ENCODE measurements around the gene SDS. TPM values are rescaled to one million over a fixed set of nuclear protein-coding genes. Genes with fewer than 3 reads are reported as not detected.

SDS gene
- total RNA-seq, 1 experiment from 2014 or later, result 0.26 TPM

- no peak for DNase-seq
- Mint-ChIP-seq H3K27ac (ENCODE audit: unreplicated experiment) (no peak overlapping the region), H3K36me3 (ENCODE audit: insufficient read depth, unreplicated experiment) (peaks cover 10% of the 10 kb centered on the region), H3K4me3 (ENCODE audit: low read depth, unreplicated experiment) (no peak overlapping the region), H3K9me3 (ENCODE audit: low read depth, unreplicated experiment) (no peaks in the 10 kb centered on the region), H3K27me3 (ENCODE audit: unreplicated experiment) (no peaks in the 10 kb centered on the region), H3K4me1 (ENCODE audit: low read depth, unreplicated experiment) (no peaks in the 10 kb centered on the region)
- intact Hi-C loops (cut with micrococcal nuclease; ENCODE audit: unreplicated experiment), result no loop called here
- CTCF ChIA-PET, result no interaction called here
- BruUV-seq (replicated peaks), result no TSS peak
- TF ChIP-seq, protein P1, sequence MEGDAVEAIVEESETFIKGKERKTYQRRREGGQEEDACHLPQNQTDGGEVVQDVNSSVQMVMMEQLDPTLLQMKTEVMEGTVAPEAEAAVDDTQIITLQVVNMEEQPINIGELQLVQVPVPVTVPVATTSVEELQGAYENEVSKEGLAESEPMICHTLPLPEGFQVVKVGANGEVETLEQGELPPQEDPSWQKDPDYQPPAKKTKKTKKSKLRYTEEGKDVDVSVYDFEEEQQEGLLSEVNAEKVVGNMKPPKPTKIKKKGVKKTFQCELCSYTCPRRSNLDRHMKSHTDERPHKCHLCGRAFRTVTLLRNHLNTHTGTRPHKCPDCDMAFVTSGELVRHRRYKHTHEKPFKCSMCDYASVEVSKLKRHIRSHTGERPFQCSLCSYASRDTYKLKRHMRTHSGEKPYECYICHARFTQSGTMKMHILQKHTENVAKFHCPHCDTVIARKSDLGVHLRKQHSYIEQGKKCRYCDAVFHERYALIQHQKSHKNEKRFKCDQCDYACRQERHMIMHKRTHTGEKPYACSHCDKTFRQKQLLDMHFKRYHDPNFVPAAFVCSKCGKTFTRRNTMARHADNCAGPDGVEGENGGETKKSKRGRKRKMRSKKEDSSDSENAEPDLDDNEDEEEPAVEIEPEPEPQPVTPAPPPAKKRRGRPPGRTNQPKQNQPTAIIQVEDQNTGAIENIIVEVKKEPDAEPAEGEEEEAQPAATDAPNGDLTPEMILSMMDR (IDR thresholded peaks at IDR 0.05; ENCODE audit: unreplicated experiment), result no peak
Observed at GRCh38 chr12:113368331-113368730, 35.4 kb downstream of the SDS start.

DNA sequence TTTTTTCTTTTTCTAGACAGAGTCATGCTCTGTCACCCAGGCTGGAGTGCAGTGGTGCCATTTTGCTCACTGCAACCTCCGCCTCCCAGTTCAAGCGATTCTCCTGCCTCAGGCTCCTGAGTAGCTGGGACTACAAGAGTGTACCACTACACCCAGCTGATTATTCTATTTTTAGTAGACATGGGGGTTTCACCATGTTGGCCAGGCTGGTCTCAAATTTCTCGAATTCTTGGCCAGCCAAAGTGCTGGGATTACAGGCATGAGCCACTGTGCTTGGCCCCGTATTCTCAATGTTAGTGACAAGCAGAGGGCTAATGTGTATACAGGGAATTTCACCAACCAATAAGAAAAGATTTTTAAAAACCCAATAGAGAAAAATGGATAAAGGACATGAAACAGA is 36.9 kb downstream of the SDS start:
- TF ChIP-seq, protein P1 (IDR thresholded peaks at IDR 0.05; ENCODE audit: unreplicated experiment), result no peak
- BruUV-seq (replicated peaks), result no TSS peak
- Mint-ChIP-seq H3K4me3 (ENCODE audit: low read depth, unreplicated experiment) (no peak overlapping the region), H3K27me3 (ENCODE audit: unreplicated experiment) (no peaks in the 10 kb centered on the region), H3K9me3 (ENCODE audit: low read depth, unreplicated experiment) (no peaks in the 10 kb centered on the region), H3K4me1 (ENCODE audit: low read depth, unreplicated experiment) (no peaks in the 10 kb centered on the region), H3K27ac (ENCODE audit: unreplicated experiment) (no peak overlapping the region), H3K36me3 (ENCODE audit: insufficient read depth, unreplicated experiment) (peaks cover 10% of the 10 kb centered on the region)
- DNase-seq, result no peak
- intact Hi-C loops (cut with micrococcal nuclease; ENCODE audit: unreplicated experiment), result no loop called here
- CTCF ChIA-PET, result no interaction called here

GRCh38 chr12:113365639-113366395 is 37.9 kb downstream of the SDS start:
- CTCF ChIA-PET, result interaction anchor here (0.7 kb wide), 2 partner anchors 42 to 173 kb away, joined by 3 to 4 read pairs; no protein-coding TSS in a partner anchor
- no peaks in the 10 kb centered on the region for H3K27me3 Mint-ChIP-seq (ENCODE audit: unreplicated experiment)
- H3K4me3 Mint-ChIP-seq (ENCODE audit: low read depth, unreplicated experiment), result no peak overlapping the region
- intact Hi-C loops (cut with micrococcal nuclease; ENCODE audit: unreplicated experiment), result no loop called here
- H3K4me1 Mint-ChIP-seq (ENCODE audit: low read depth, unreplicated experiment), result no peaks in the 10 kb centered on the region
- H3K9me3 Mint-ChIP-seq (ENCODE audit: low read depth, unreplicated experiment), result no peaks in the 10 kb centered on the region
- H3K36me3 Mint-ChIP-seq (ENCODE audit: insufficient read depth, unreplicated experiment), result peaks cover 10% of the 10 kb centered on the region
- no TSS peak for BruUV-seq (replicated peaks)
- DNase-seq, result no peak
- TF ChIP-seq, protein P1 (IDR thresholded peaks at IDR 0.05; ENCODE audit: unreplicated experiment), result no peak
- H3K27ac Mint-ChIP-seq (ENCODE audit: unreplicated experiment), result no peak overlapping the region

DNA sequence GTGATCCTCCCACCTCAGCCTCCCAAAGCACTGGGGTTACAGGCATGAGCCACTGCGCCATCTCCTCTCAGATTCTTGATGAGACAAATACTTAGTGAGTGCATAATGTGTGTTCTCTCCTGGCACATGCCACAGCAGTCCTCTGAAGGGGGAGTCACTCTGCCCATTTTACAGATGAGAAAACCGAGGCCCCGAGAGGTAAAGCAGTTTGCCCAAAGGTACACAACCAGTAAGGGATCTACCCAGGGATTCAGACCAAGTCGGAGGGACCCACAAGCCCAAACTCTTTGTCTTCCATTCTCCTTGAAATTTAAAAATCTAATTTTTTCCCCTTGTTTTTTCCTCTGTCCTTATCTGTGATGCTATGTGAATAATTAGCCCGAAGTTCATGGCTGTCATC is 39.0 kb downstream of the SDS start:
- intact Hi-C loops (cut with micrococcal nuclease; ENCODE audit: unreplicated experiment), result no loop called here
- CTCF ChIA-PET, result interaction anchor here (0.7 kb wide), 1 partner anchor 33 kb away, joined by 3 read pairs; no protein-coding TSS in a partner anchor
- no TSS peak for BruUV-seq (replicated peaks)
- Mint-ChIP-seq H3K27ac (ENCODE audit: unreplicated experiment) (no peak overlapping the region), H3K9me3 (ENCODE audit: low read depth, unreplicated experiment) (no peaks in the 10 kb centered on the region), H3K36me3 (ENCODE audit: insufficient read depth, unreplicated experiment) (peaks cover 11% of the 10 kb centered on the region), H3K4me3 (ENCODE audit: low read depth, unreplicated experiment) (no peak overlapping the region), H3K27me3 (ENCODE audit: unreplicated experiment) (no peaks in the 10 kb centered on the region), H3K4me1 (ENCODE audit: low read depth, unreplicated experiment) (peaks cover 5% of the 10 kb centered on the region)
- DNase-seq, result no peak
- TF ChIP-seq, protein P1 (IDR thresholded peaks at IDR 0.05; ENCODE audit: unreplicated experiment), result no peak

Measured in Calu3 (cell line).